Stomach (tissue), 9 donors: ENCODE data around the gene IPO5. TPM values are rescaled to one million over a fixed set of nuclear protein-coding genes. Genes with fewer than 3 reads are reported as not detected.
"Not testable (repeated sequence)": the region's sequence is repeated elsewhere in the genome, so short reads cannot be mapped to it uniquely, and the experiment has no call there.

Experiments
- DNase-seq, 2 donors: peaks; one replicate each; pipeline versions ENCODE4 v3.0.0 to v3.0.0-alpha.2; 2013 to 2019
- H3K27ac ChIP-seq, 5 donors: fragments of 200-600 bp in 4 of 5; sonication (generic) in 4 of 5; one replicate each; pipeline ENCODE4 v1.5.1; 2013 to 2019; ENCODE audit warnings: mild to moderate bottlenecking in 1 of 5, moderate library complexity in 1 of 5
- H3K27me3 ChIP-seq, 3 donors: fragments of 200-600 bp; sonication (generic); one replicate each; pipeline ENCODE4 v1.5.1; 2017 to 2019; ENCODE audit warnings: mixed run types in 1 of 3
- H3K36me3 ChIP-seq, 4 donors: fragments of 200-600 bp; sonication (generic); 1 replicate in 3 of 4; 2 replicates in 1 of 4; pipeline ENCODE4 v1.5.1; 2016 to 2019
- H3K4me1 ChIP-seq, 4 donors: fragments of 200-600 bp; sonication (generic); one replicate each; pipeline ENCODE4 v1.5.1; 2016 to 2019
- H3K4me3 ChIP-seq, 4 donors: fragments of 200-600 bp; sonication (generic) in 3 of 4; one replicate each; pipeline ENCODE4 v1.5.1; 2016 to 2019; ENCODE audit warnings: mild to moderate bottlenecking in 1 of 4
- H3K9me3 ChIP-seq, 4 donors: fragments of 200-600 bp; sonication (generic); one replicate each; pipeline ENCODE4 v1.5.1; 2016 to 2019
- CTCF ChIP-seq, 7 experiments: fragments of 450-650 bp in 4 of 7; fragments of 200-600 bp in 3 of 7; sonication (generic) in 3 of 7; IDR thresholded peaks; one replicate each; pipeline ENCODE4 v1.5.1; 2016 to 2019; ENCODE audit warnings: antibody characterized with exemption in 7 of 7, control low read depth in 2 of 7, mild to moderate bottlenecking in 1 of 7
- EP300 ChIP-seq: sonication (generic); formaldehyde crosslinking; IDR thresholded peaks from one replicate; pipeline ENCODE4 v1.6.1; 2017; ENCODE audit warnings: antibody characterized with exemption
- POLR2A ChIP-seq, 4 donors: fragments of 450-650 bp; IDR thresholded peaks; one replicate each; pipeline ENCODE4 v1.6.1; 2016; ENCODE audit warnings: antibody characterized with exemption in 4 of 4, control low read depth in 2 of 4, mild to moderate bottlenecking in 1 of 4, moderate library complexity in 1 of 4
- POLR2AphosphoS5 ChIP-seq, 3 donors: sonication (generic); formaldehyde crosslinking; IDR thresholded peaks; one replicate each; pipeline ENCODE4 v1.6.1; 2016; ENCODE audit warnings: antibody characterized with exemption in 3 of 3
- WGBS, 5 donors: extraction: QIAGEN DNeasy Blood & Tissue Kit in 3 of 5; methylation state at CpG; one replicate each; pipeline versions ENCODE4 v1.1.5 to v1.1.7; 2013 to 2018; 5-methylcytosine and 5-hydroxymethylcytosine counted together
- intact Hi-C: fragments of 100-400 bp; cut with DNase I; formaldehyde crosslinking; loops from one replicate; pipeline ENCODE4 v1.15.1; 2023; ENCODE audit warnings: low total_unique reads
- polyA plus RNA-seq, 3 donors: library from polyadenylated mRNA; stranded (reverse); fragments of 200-250 nt; gene quantifications; one replicate each; pipeline ENCODE4 v1.2.3, GENCODE V29; 2013
- total RNA-seq, 5 donors: library from RNA; depleted of rRNA; stranded (reverse); fragments of >200 nt; gene quantifications; one replicate each; pipeline versions ENCODE4 v1.1.0 to v1.2.3, GENCODE V29; 2014 to 2016
- donor health status: healthy with polysubstance abuse.
- donor health status: Bipolar disorder and iron deficiency.
- donor health status: healthy.

The IPO5 gene
- total and polyA plus RNA-seq, 8 donors: 24.7 to 236 (median 60.1) TPM

- no peaks in the 10 kb centered on the region for H3K36me3 ChIP-seq
- no peaks in the 10 kb centered on the region for H3K4me1 ChIP-seq
- H3K4me3 ChIP-seq: no peak overlapping the region
- H3K27ac ChIP-seq: no peak overlapping the region
- TF ChIP-seq POLR2AphosphoS5 (IDR thresholded peaks at IDR 0.05) (no peak), CTCF (IDR thresholded peaks at IDR 0.05) (no peak), EP300 (no peak), POLR2A (IDR thresholded peaks at IDR 0.05) (no peak)
- no peaks in the 10 kb centered on the region for H3K27me3 ChIP-seq
- WGBS, 5 donors: 94 to 96% (median 95%) methylated on average over 7 of the region's 7 CpGs
- DNase-seq: no peak
- intact Hi-C loops: no loop called here
- no peaks in the 10 kb centered on the region for H3K9me3 ChIP-seq
These were observed 85.8 kb downstream of the IPO5 start for GRCh38 chr13:98039261-98039660.

GRCh38 chr13:98039964-98040363, 86.5 kb downstream of the IPO5 start:
- Histone ChIP-seq H3K27ac (no peak overlapping the region), H3K27me3 (no peaks in the 10 kb centered on the region), H3K9me3 (no peaks in the 10 kb centered on the region), H3K36me3 (no peaks in the 10 kb centered on the region), H3K4me1 (no peaks in the 10 kb centered on the region), H3K4me3 (no peak overlapping the region)
- TF ChIP-seq CTCF (IDR thresholded peaks at IDR 0.05) (no peak), POLR2AphosphoS5 (IDR thresholded peaks at IDR 0.05) (no peak), POLR2A (IDR thresholded peaks at IDR 0.05) (no peak), EP300 (no peak)
- no peak for DNase-seq
- 65 to 86% (median 79%) methylated on average over 10 of the region's 10 CpGs for WGBS, 5 donors
- intact Hi-C loops: no loop called here

- H3K9me3 ChIP-seq: no peaks in the 10 kb centered on the region
- no peaks in the 10 kb centered on the region for H3K27me3 ChIP-seq
- no peak for DNase-seq
- H3K4me3 ChIP-seq: no peak overlapping the region
- no peaks in the 10 kb centered on the region for H3K4me1 ChIP-seq
- WGBS, 5 donors: 76 to 86% (median 82%) methylated on average over 5 of the region's 5 CpGs
- H3K36me3 ChIP-seq: no peaks in the 10 kb centered on the region
- H3K27ac ChIP-seq: no peak overlapping the region
- intact Hi-C loops: no loop called here
- no peak for TF ChIP-seq POLR2A (IDR thresholded peaks at IDR 0.05)
- no peak for TF ChIP-seq CTCF (IDR thresholded peaks at IDR 0.05)
- no peak for TF ChIP-seq EP300
- no peak for TF ChIP-seq POLR2AphosphoS5 (IDR thresholded peaks at IDR 0.05)
These were observed 87.8 kb downstream of the IPO5 start for GRCh38 chr13:98041081-98041820.

- no peak for TF ChIP-seq CTCF (IDR thresholded peaks at IDR 0.05)
- TF ChIP-seq EP300: no peak
- no peak for TF ChIP-seq POLR2AphosphoS5 (IDR thresholded peaks at IDR 0.05)
- TF ChIP-seq POLR2A (IDR thresholded peaks at IDR 0.05): no peak
- H3K27me3 ChIP-seq: no peaks in the 10 kb centered on the region
- no peaks in the 10 kb centered on the region for H3K4me1 ChIP-seq
- no peak overlapping the region for H3K27ac ChIP-seq
- no peak for DNase-seq
- no peak overlapping the region for H3K4me3 ChIP-seq
- no peaks in the 10 kb centered on the region for H3K9me3 ChIP-seq
- 68 to 84% (median 79%) methylated on average over 6 to 10 of the region's 10 CpGs for WGBS, 5 donors
- intact Hi-C loops: no loop called here
- H3K36me3 ChIP-seq: no peaks in the 10 kb centered on the region
These were observed 90.8 kb downstream of the IPO5 start for GRCh38 chr13:98044301-98044700.

GRCh38 chr13:98047785-98048184, 94.3 kb downstream of the IPO5 start:
- H3K4me1 ChIP-seq, H3K4me3 ChIP-seq, H3K27me3 ChIP-seq, H3K9me3 ChIP-seq, H3K27ac ChIP-seq, DNase-seq, intact Hi-C loops, H3K36me3 ChIP-seq: not testable (repeated sequence)
- WGBS, 5 donors: 68 to 76% (median 73%) methylated on average over 9 to 12 of the region's 12 CpGs
